H9 (cell line): Measurements from ENCODE around the gene WEE2. TPM values are rescaled to one million over a fixed set of nuclear protein-coding genes. Genes with fewer than 3 reads are reported as not detected.

Experiments
- DNase-seq: peaks from one replicate; pipeline ENCODE4 v3.0.0-alpha.2; 2017
- H2AFZ ChIP-seq: one replicate; pipeline ENCODE4 v1.6.1; 2013; ENCODE audit warnings: mild to moderate bottlenecking, low read length, control low read depth, moderate library complexity
- H2AK5ac ChIP-seq: 2 replicates; pipeline ENCODE4 v1.6.1; 2013; ENCODE audit warnings: low read length, control low read depth, mixed read lengths; ENCODE audit not compliant: insufficient read length
- H2BK120ac ChIP-seq: one replicate; pipeline ENCODE4 v1.6.1; 2013; ENCODE audit warnings: low read depth, mild to moderate bottlenecking, low read length, control low read depth, inconsistent platforms; ENCODE audit not compliant: poor library complexity, severe bottlenecking
- H2BK12ac ChIP-seq: 2 replicates; pipeline ENCODE4 v1.6.1; 2013; ENCODE audit warnings: low read length, control low read depth, mixed read lengths, low read depth; ENCODE audit not compliant: insufficient read length
- H2BK15ac ChIP-seq: 2 replicates; pipeline ENCODE4 v1.6.1; 2013; ENCODE audit warnings: low read depth, low read length, control low read depth
- H2BK20ac ChIP-seq: one replicate; pipeline ENCODE4 v1.6.1; 2013; ENCODE audit warnings: low read depth, mild to moderate bottlenecking, low read length, control low read depth, inconsistent platforms; ENCODE audit not compliant: poor library complexity, severe bottlenecking
- H2BK5ac ChIP-seq: 2 replicates; pipeline ENCODE4 v1.6.1; 2013; ENCODE audit warnings: low read length, control low read depth, mixed read lengths; ENCODE audit not compliant: insufficient read length
- H3K14ac ChIP-seq: 2 replicates; pipeline ENCODE4 v1.6.1; 2013; ENCODE audit warnings: low read length, control low read depth; ENCODE audit not compliant: insufficient read depth
- H3K18ac ChIP-seq: 2 replicates; pipeline ENCODE4 v1.6.1; 2013; ENCODE audit warnings: low read depth, mild to moderate bottlenecking, mixed read lengths, low read length, control low read depth; ENCODE audit not compliant: insufficient read length
- H3K23ac ChIP-seq: 2 replicates; pipeline ENCODE4 v1.6.1; 2013; ENCODE audit warnings: low read length, control low read depth, mixed read lengths, low read depth; ENCODE audit not compliant: insufficient read length
- H3K23me2 ChIP-seq: 2 replicates; pipeline ENCODE4 v1.6.1; 2013; ENCODE audit warnings: low read depth, mild to moderate bottlenecking, mixed read lengths, low read length, control low read depth; ENCODE audit not compliant: insufficient read length, poor library complexity, severe bottlenecking
- H3K27ac ChIP-seq: 2 replicates; pipeline ENCODE4 v1.5.1; 2013; ENCODE audit warnings: low read length, control low read depth, mixed read lengths, low read depth; ENCODE audit not compliant: insufficient read length
- H3K27me3 ChIP-seq: 2 replicates; pipeline ENCODE4 v1.6.1; 2013; ENCODE audit warnings: low read length, control low read depth, inconsistent platforms; ENCODE audit not compliant: insufficient read depth
- H3K4ac ChIP-seq: 2 replicates; pipeline ENCODE4 v1.6.1; 2013; ENCODE audit warnings: low read depth, mild to moderate bottlenecking, control low read depth, inconsistent platforms, low read length, moderate library complexity
- H3K4me1 ChIP-seq: 2 replicates; pipeline ENCODE4 v1.6.1; 2013; ENCODE audit warnings: low read length, control low read depth, inconsistent platforms; ENCODE audit not compliant: insufficient read depth
- H3K4me2 ChIP-seq: 2 replicates; pipeline ENCODE4 v1.6.1; 2013; ENCODE audit warnings: low read length, control low read depth, mixed read lengths; ENCODE audit not compliant: insufficient read length, insufficient read depth
- H3K56ac ChIP-seq: 2 replicates; pipeline ENCODE4 v1.6.1; 2013; ENCODE audit warnings: low read depth, mild to moderate bottlenecking, mixed read lengths, low read length, control low read depth; ENCODE audit not compliant: insufficient read length
- H3K79me1 ChIP-seq: 2 replicates; pipeline ENCODE4 v1.6.1; 2013; ENCODE audit warnings: low read depth, mild to moderate bottlenecking, moderate library complexity, low read length, control low read depth, inconsistent platforms; ENCODE audit not compliant: insufficient read depth, poor library complexity, severe bottlenecking
- H3K79me2 ChIP-seq: 2 replicates; pipeline ENCODE4 v1.6.1; 2013; ENCODE audit warnings: low read length, control low read depth, inconsistent platforms; ENCODE audit not compliant: insufficient read depth
- H3K9ac ChIP-seq: 2 replicates; pipeline ENCODE4 v1.6.1; 2013; ENCODE audit warnings: low read length, control low read depth, mixed read lengths; ENCODE audit not compliant: insufficient read length; ENCODE audit errors: extremely low read depth
- H3K9me3 ChIP-seq: one replicate; pipeline ENCODE4 v1.6.1; 2013; ENCODE audit warnings: low read depth, low read length, inconsistent platforms; ENCODE audit not compliant: control insufficient read depth
- H3T11ph ChIP-seq: one replicate; pipeline ENCODE4 v1.6.1; 2013; ENCODE audit warnings: mild to moderate bottlenecking, low read length, control low read depth, inconsistent platforms
- H4K20me1 ChIP-seq: one replicate; pipeline ENCODE4 v1.6.1; 2013; ENCODE audit not compliant: control insufficient read depth, insufficient read length, insufficient read depth
- H4K5ac ChIP-seq: 2 replicates; pipeline ENCODE4 v1.6.1; 2013; ENCODE audit warnings: low read depth, mild to moderate bottlenecking, mixed read lengths, low read length, control low read depth; ENCODE audit not compliant: insufficient read length
- H4K8ac ChIP-seq: replicated peaks from 2 replicates; pipeline ENCODE4 v1.6.1; 2013; ENCODE audit warnings: low read length, control low read depth, mixed read lengths, low read depth; ENCODE audit not compliant: insufficient read length
- H4K91ac ChIP-seq: 2 replicates; pipeline ENCODE4 v1.6.1; 2013; ENCODE audit warnings: low read depth, mild to moderate bottlenecking, moderate library complexity, mixed read lengths, low read length, control low read depth; ENCODE audit not compliant: insufficient read length
- H3K27ac Mint-ChIP-seq, 3 experiments: 2 replicates in 2 of 3; 3 replicates in 1 of 3; pipeline ENCODE4 v1.8.0; 2020 to 2021; ENCODE audit warnings: mixed read lengths in 3 of 3, mild to moderate bottlenecking in 1 of 3, moderate library complexity in 1 of 3
- H3K27me3 Mint-ChIP-seq: 2 replicates; pipeline ENCODE4 v1.8.0; 2021; ENCODE audit warnings: low read depth, mild to moderate bottlenecking, moderate library complexity, mixed read lengths
- H3K36me3 Mint-ChIP-seq, 3 experiments: 2 replicates in 2 of 3; 3 replicates in 1 of 3; pipeline ENCODE4 v1.8.0; 2020 to 2021; ENCODE audit warnings: low read depth in 3 of 3, mixed read lengths in 3 of 3; ENCODE audit not compliant: insufficient read depth in 1 of 3
- H3K4me1 Mint-ChIP-seq, 2 experiments: 2 replicates each; pipeline ENCODE4 v1.8.0; 2020; ENCODE audit warnings: mixed read lengths in 2 of 2
- H3K4me3 Mint-ChIP-seq, 2 experiments: 2 replicates in 1 of 2; 3 replicates in 1 of 2; pipeline ENCODE4 v1.8.0; 2020 to 2021; ENCODE audit warnings: mild to moderate bottlenecking in 2 of 2, mixed read lengths in 2 of 2, moderate library complexity in 1 of 2
- H3K9me3 Mint-ChIP-seq, 2 experiments: 2 replicates in 1 of 2; 3 replicates in 1 of 2; pipeline ENCODE4 v1.8.0; 2020; ENCODE audit warnings: mild to moderate bottlenecking in 2 of 2, mixed read lengths in 2 of 2, moderate library complexity in 1 of 2
- WGBS: extraction: QIAGEN DNeasy Blood & Tissue Kit; methylation state at CpG from one replicate; pipeline ENCODE4 v1.1.7; 2013; ENCODE audit warnings: missing lambda C conversion rate, low lambda C conversion rate, mixed read lengths; ENCODE audit not compliant: insufficient read length; ENCODE audit errors: extremely low coverage; 5-methylcytosine and 5-hydroxymethylcytosine counted together
- total RNA-seq: library from RNA; stranded (reverse); gene quantifications from 2 replicates; pipeline ENCODE4 v1.2.1, GENCODE V29; 2021
- TF ChIP-seq, protein P1 (sequence below): fragments of 200-600 bp; sonication (generic); conservative IDR thresholded peaks from 3 replicates; pipeline ENCODE4 v1.8.0; 2021; ENCODE audit warnings: antibody characterized with exemption, mild to moderate bottlenecking

The WEE2 gene
- total RNA-seq, 1 experiment from 2014 or later = not detected

DNA sequence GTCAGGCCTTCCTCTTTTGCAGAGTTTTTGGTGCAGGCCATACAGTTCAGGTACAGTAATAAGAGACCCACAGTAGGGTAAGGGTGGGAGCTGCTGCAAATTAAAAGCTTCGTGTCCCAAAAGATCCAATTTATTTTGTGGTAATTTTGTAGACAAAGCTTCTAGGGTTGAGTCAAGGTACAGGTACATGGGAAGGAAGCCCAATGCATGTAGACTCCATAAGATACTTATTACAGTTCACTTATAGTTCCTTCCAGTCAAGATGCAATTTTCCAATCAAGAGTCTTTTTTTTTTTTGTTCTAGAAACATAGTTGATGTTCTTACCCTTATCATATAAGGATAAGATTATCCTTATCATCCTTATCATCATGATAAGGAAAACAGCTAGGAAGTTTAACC lies 68.2 kb downstream of the WEE2 start, which contains the start of gene TAS2R4:
TAS2R4 (plus strand) TSS at position 301 of the 400 bp plus-strand sequence. CDS start 1,815 bp downstream, outside the sequence.
- H3K4me3 Mint-ChIP-seq = no peak within 1 kb of the TSS
- no peaks in the 10 kb centered on the region for H3K23me2 ChIP-seq
- no CpG with 5 or more reads among the region's 1 CpG for WGBS
- H2BK12ac ChIP-seq = no peak within 1 kb of the TSS
- H3K23ac ChIP-seq = no peak within 1 kb of the TSS
- H2BK15ac ChIP-seq = no peak within 1 kb of the TSS
- H3K4me1 Mint-ChIP-seq = no peaks in the 10 kb centered on the region
- no peak within 1 kb of the TSS for H3K27ac Mint-ChIP-seq
- H2BK5ac ChIP-seq = no peak within 1 kb of the TSS
- no peak within 1 kb of the TSS for H3K14ac ChIP-seq
- no peak within 1 kb of the TSS for H3K9ac ChIP-seq
- H4K20me1 ChIP-seq = no peaks in the 10 kb centered on the region
- H2AK5ac ChIP-seq = no peak within 1 kb of the TSS
- H2BK20ac ChIP-seq = no peak within 1 kb of the TSS
- H4K5ac ChIP-seq = no peak within 1 kb of the TSS
- no peak within 1 kb of the TSS for H3K27ac ChIP-seq
- no peaks in the 10 kb centered on the region for H3K79me1 ChIP-seq
- H3K9me3 ChIP-seq = peaks cover 14% of the 10 kb centered on the region
- no peak within 1 kb of the TSS for H3K56ac ChIP-seq
- H3K4me2 ChIP-seq = no peak within 1 kb of the TSS
- H3K9me3 Mint-ChIP-seq = peaks cover 24 to 26% of the 10 kb centered on the region in 2 experiments
- H3K18ac ChIP-seq = no peak within 1 kb of the TSS
- H2AFZ ChIP-seq = no peak within 1 kb of the TSS
- peaks cover 2% of the 10 kb centered on the region; the same call in 1 of the 2 replicates for H3K27me3 Mint-ChIP-seq
- no peaks in the 10 kb centered on the region for H3K27me3 ChIP-seq
- no peak within 1 kb of the TSS for H2BK120ac ChIP-seq
- no peak within 1 kb of the TSS for H3T11ph ChIP-seq
- TF ChIP-seq, protein P1, sequence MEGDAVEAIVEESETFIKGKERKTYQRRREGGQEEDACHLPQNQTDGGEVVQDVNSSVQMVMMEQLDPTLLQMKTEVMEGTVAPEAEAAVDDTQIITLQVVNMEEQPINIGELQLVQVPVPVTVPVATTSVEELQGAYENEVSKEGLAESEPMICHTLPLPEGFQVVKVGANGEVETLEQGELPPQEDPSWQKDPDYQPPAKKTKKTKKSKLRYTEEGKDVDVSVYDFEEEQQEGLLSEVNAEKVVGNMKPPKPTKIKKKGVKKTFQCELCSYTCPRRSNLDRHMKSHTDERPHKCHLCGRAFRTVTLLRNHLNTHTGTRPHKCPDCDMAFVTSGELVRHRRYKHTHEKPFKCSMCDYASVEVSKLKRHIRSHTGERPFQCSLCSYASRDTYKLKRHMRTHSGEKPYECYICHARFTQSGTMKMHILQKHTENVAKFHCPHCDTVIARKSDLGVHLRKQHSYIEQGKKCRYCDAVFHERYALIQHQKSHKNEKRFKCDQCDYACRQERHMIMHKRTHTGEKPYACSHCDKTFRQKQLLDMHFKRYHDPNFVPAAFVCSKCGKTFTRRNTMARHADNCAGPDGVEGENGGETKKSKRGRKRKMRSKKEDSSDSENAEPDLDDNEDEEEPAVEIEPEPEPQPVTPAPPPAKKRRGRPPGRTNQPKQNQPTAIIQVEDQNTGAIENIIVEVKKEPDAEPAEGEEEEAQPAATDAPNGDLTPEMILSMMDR = no peak
- no peak within 1 kb of the TSS for H3K4ac ChIP-seq
- H3K4me1 ChIP-seq = no peaks in the 10 kb centered on the region
- no peaks in the 10 kb centered on the region for H3K79me2 ChIP-seq
- H4K91ac ChIP-seq = no peak within 1 kb of the TSS
- no peak within 1 kb of the TSS for H4K8ac ChIP-seq
- H3K36me3 Mint-ChIP-seq = peaks cover 47 to 72% (median 55%) of the 10 kb centered on the region in 3 experiments
- DNase-seq = no peak

Other genes starting within 250 kb of the WEE2 start
- 30.6 and 35.1 TPM in 2 replicates for gene AGK, start 156.9 kb upstream of the WEE2 start, total RNA-seq
- 21.2 and 21.9 TPM in 2 replicates for gene DENND11, start 6.2 kb upstream of the WEE2 start, total RNA-seq
- gene SSBP1, start 30.0 kb downstream of the WEE2 start, total RNA-seq = 252 and 266 TPM in 2 replicates
- gene TAS2R3, start 55.7 kb downstream of the WEE2 start, total RNA-seq = 0.88 and 1.2 TPM in 2 replicates
- 0.55 and 0.66 TPM in 2 replicates for gene TAS2R4, start 68.3 kb downstream of the WEE2 start, total RNA-seq
- 0.83 and 0.92 TPM in 2 replicates for gene TAS2R5, start 81.9 kb downstream of the WEE2 start, total RNA-seq
- gene PRSS37, start 133.1 kb downstream of the WEE2 start, total RNA-seq = not detected in 2 replicates
- not detected in 2 replicates for gene OR9A4, start 208.0 kb downstream of the WEE2 start, total RNA-seq
- not detected in 2 replicates for gene CLEC5A, start 238.6 kb downstream of the WEE2 start, total RNA-seq